NCI-H2171 treated with DMSO at 0.1 percent for 48 hours (cell line): ENCODE results near the gene ANXA11.

Experiments used
- DNase-seq: peaks from one replicate; lab custom pipeline; 2025; lab: John Stamatoyannopoulos, UW

ANXA11 gene

GRCh38 chr10:80104066-80104926, 101.0 kb downstream of the ANXA11 start:
- DNase-seq = peak; percentile 2
